ENCODE results near the gene ZFAND2B.
"Not testable (repeated sequence)": the region's sequence is repeated elsewhere in the genome, so short reads cannot be mapped to it uniquely, and the experiment has no call there.

Gene ZFAND2B

DNA sequence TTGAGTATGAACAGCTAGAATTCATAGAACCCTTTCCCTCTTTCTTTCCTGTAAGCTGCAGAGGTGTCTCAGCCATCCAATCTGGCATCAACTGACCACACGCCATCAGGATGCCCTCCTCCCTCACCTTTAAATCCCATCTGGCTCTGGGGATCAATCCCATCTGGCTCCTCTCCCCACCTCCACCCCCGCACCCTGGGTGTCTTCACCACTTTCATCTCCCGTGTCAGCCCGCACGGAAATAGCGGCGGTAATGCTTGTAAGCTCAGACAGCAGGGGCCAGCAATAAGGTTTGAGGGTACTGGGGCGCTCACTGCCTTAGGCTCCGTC is 46.0 kb downstream of the ZFAND2B start:
- no peak for DNase-seq

DNA sequence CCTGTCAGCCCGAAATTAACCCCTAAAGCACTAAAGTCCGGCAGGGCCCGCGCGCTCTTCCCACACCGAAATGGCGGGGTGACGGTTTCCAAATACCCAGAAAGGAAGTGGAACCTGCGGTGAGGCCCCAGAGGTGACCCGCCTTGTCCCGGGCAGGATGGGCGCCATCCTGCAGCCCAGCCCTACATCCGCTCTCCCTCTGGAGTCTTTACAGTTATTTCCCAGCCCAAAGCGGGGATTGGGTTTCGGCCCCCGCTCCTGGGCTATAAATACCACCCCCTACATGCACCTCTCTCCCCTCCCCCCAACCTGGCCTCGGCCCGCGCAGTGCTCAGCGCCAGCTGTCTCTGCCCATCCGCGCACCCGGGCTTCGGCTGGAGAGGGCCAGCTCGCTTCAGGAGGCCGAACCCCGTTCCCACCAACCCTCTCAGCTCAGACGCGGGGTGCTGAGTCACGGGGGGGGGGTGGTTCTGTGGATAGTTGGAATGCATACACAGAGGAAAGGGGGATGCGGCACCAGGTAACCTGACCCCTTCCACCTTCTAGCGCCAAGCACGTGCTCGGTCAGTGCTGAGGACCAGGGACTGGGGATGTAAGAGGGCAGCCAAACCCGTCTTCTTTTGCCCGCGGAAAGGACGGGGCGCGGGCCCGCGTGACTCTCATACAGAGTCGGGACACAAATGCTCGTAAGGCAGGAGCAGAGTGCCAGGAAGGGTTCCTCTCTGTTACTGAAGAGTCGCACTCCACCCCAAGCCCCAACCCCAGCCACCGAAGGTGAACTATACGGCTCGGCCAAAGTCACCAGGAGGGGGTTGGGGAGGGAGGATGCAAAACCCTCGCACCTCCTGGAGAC is 46.5 kb downstream of the ZFAND2B start, which contains the start of gene TUBA4B:
Gene TUBA4B, plus strand, starts transcription at position 344 of the 853 bp plus-strand sequence. Its CDS starts 165 bp downstream, at position 509.
- peak; percentile 16 for DNase-seq

DNA sequence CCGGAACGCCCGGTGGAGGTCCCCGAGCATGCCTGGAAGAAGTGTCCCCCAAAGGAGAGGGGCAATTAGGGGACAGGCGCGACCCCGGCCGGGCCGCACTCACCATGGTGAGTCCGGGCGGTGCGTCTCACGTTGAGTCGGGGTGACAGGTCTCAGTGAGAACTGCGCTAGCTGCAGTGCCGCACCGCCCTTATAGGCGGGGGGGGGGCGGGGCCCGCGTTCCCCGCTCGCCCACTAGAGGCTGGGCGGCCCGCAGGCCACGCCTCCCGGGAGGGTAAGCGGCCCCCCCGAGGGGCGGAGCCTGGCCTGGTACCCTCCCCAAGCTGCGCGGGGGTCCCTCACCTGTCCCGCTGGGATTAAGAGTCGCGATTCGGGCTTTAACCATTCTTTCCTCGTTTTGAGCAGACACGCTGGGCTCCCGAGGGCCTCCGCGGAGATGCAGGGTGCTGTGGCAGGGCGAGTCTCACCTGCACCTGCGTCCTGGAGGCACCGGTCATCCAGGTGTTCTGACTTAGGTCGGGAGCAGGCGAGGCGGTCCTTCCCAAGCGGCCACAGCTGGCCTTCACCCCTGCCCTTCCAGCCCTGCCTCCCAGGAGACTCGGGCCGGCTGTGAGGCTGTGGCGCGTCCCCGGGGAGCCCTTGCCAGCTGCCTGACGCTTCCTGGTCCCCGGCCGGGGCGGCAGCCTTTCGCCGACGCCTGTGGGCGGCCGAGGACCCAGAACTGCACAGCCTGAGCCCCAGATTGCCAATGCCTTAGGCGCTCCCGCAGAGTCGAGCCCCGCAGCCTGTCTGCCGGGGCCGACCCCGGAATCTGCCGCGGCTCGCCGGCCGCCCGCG is 47.4 kb downstream of the ZFAND2B start, which contains the start of gene TUBA4A:
Gene TUBA4A, minus strand, starts transcription at position 166 of the 837 bp plus-strand sequence. Its CDS starts 60 bp downstream, at position 106.
- DNase-seq, result peak; percentile 79

DNA sequence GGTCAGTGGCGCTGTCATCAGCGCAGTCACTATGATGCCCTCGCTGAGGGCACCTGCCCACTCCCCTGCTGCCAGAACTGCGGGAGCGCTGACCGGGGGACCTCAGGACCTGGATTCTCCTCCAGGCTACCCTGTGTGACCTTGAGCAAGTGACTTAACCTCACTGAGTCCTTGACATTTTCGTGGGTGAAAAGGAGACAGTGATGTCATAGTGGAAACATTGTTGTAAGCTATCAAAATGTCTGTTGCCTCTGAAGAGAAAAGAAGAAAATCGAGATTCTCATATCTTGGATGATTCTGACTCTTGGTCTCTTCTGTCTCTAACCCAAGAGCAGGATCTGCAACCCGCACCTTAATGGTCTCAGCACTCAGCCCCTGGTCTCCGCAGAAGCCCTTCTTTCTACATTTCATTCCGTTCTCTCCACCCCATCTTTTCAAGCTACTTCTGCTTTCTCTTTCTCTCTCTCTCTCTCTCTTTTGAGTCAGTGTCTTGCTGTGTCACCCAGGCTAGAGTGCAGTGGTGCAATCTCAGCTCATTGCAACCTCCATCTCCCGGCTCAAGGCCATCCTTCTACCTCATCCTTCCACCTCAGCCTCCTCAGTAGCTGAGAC is 48.1 kb downstream of the ZFAND2B start:
- DNase-seq, result no peak

DNA sequence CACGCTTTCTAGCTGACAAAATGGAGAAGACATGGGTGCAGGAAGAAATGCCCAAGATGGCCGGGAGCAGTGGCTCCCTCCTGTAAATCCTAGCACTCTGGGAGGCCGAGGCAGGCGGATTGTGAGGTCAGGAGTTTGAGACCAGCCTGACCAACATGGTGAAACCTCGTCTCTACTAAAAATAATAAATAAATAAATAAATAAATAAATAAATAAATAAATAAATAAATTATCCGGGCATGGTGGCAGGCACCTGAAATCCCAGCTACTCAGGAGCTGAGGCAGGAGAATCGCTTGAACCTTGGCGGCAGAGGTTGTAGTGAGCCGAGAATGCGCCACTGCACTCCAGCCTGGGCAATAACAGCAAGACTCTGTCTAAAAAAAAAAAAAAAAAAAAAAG is 52.4 kb downstream of the ZFAND2B start:
- not testable (repeated sequence) for DNase-seq
